PC-9 (cell line): Measurements from ENCODE around the gene YY2.

ENCODE experiments used
- CTCF ChIP-seq: fragments of 200-600 bp; sonication (generic); conservative IDR thresholded peaks from 2 replicates; pipeline ENCODE4 v1.6.1; 2017; ENCODE audit warnings: mixed run types, antibody characterized with exemption, mild to moderate bottlenecking, moderate library complexity
- EZH2 ChIP-seq: fragments of 200-600 bp; sonication (generic); IDR thresholded peaks from 2 replicates; pipeline ENCODE4 v1.8.0; 2017; ENCODE audit warnings: antibody characterized with exemption, low read depth

- TF ChIP-seq CTCF (no peak), EZH2 (no peak)
Observed at GRCh38 chrX:21885568-21885967, 29.8 kb downstream of the YY2 start.
